Suprapubic skin (tissue), 3 donors: ENCODE data around the gene GNG5.

Source experiments
- POLR2AphosphoS5 ChIP-seq, 3 donors: sonication (generic); formaldehyde crosslinking; IDR thresholded peaks; one replicate each; pipeline ENCODE4 v1.6.1; 2017; ENCODE audit warnings: antibody characterized with exemption in 3 of 3
- TF ChIP-seq, protein P1 (sequence below), 2 donors: fragments of 200-600 bp in 1 of 2; fragments of 450-650 bp in 1 of 2; sonication (generic) in 1 of 2; IDR thresholded peaks; one replicate each; pipeline ENCODE4 v1.5.1; 2016 to 2019; ENCODE audit warnings: antibody characterized with exemption in 2 of 2, mild to moderate bottlenecking in 1 of 2, moderate library complexity in 1 of 2

DNA sequence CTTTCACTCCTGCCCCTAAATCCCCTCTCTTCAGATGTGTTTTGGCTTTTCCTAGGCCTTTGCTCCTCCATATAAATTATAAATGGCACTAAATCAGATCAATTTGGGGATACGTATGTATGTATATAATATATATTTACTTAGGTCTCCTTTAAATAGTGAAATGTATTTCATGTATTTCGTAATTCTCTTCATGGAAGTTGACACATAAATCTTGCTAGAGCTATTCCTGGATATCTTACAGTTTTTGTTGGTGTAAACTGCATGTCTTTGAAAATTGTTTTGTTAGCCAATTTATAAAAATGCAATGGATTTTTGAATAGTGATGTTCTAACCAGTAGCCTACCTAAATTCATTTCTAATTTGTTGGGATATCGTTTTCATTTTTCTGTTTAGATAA, 18.3 kb downstream of the GNG5 start:
- TF ChIP-seq, protein P1, sequence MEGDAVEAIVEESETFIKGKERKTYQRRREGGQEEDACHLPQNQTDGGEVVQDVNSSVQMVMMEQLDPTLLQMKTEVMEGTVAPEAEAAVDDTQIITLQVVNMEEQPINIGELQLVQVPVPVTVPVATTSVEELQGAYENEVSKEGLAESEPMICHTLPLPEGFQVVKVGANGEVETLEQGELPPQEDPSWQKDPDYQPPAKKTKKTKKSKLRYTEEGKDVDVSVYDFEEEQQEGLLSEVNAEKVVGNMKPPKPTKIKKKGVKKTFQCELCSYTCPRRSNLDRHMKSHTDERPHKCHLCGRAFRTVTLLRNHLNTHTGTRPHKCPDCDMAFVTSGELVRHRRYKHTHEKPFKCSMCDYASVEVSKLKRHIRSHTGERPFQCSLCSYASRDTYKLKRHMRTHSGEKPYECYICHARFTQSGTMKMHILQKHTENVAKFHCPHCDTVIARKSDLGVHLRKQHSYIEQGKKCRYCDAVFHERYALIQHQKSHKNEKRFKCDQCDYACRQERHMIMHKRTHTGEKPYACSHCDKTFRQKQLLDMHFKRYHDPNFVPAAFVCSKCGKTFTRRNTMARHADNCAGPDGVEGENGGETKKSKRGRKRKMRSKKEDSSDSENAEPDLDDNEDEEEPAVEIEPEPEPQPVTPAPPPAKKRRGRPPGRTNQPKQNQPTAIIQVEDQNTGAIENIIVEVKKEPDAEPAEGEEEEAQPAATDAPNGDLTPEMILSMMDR (IDR thresholded peaks at IDR 0.05) = no peak
- TF ChIP-seq POLR2AphosphoS5 (IDR thresholded peaks at IDR 0.05) = no peak
